GM21723 (cell line): ENCODE measurements around the gene HP.
"Not testable (repeated sequence)": the region's sequence is repeated elsewhere in the genome, so short reads cannot be mapped to it uniquely, and the experiment has no call there.

Source experiments
- ATAC-seq: cut with Tn5 transposase; IDR thresholded peaks from one replicate; pipeline ENCODE4 v1.9.1; 2021; ENCODE audit warnings: mild to moderate bottlenecking, moderate library complexity; ENCODE audit not compliant: unreplicated experiment

Gene HP

GRCh38 chr16:72054254-72054847, at the start of gene HP:
TSS of gene HP (plus strand) at chr16:72054505. CDS start at chr16:72054653, 148 bp downstream.
- not testable (repeated sequence) for ATAC-seq

- ATAC-seq = not testable (repeated sequence)
These were observed 46.3 kb upstream of the HP start for GRCh38 chr16:72008065-72008423.

- ATAC-seq = peak; percentile 99
These were observed 45.7 kb upstream of the HP start, which contains the start of gene DHODH for GRCh38 chr16:72008424-72009216. TSS of gene DHODH (plus strand) at chr16:72008744. CDS start at chr16:72008765, 21 bp downstream.

GRCh38 chr16:72009779-72010178, 44.5 kb upstream of the HP start:
- no peak for ATAC-seq

- ATAC-seq = no peak
These were observed 41.7 kb upstream of the HP start for GRCh38 chr16:72012607-72013006.

GRCh38 chr16:72013389-72013788, 40.9 kb upstream of the HP start:
- no peak for ATAC-seq

- no peak for ATAC-seq
These were observed 40.3 kb upstream of the HP start for GRCh38 chr16:72013888-72014581.

GRCh38 chr16:72014675-72015074, 39.6 kb upstream of the HP start:
- no peak for ATAC-seq

- ATAC-seq = no peak
These were observed 39.2 kb upstream of the HP start for GRCh38 chr16:72015124-72015523.

GRCh38 chr16:72018470-72018869, 35.8 kb upstream of the HP start:
- ATAC-seq = no peak

GRCh38 chr16:72021043-72021442, 33.3 kb upstream of the HP start:
- no peak for ATAC-seq

GRCh38 chr16:72022127-72022526, 32.2 kb upstream of the HP start:
- ATAC-seq = no peak

- ATAC-seq = no peak
These were observed 30.3 kb upstream of the HP start for GRCh38 chr16:72023962-72024361.

- no peak for ATAC-seq
These were observed 29.4 kb upstream of the HP start for GRCh38 chr16:72024862-72025382.

- no peak for ATAC-seq
These were observed 28.7 kb upstream of the HP start for GRCh38 chr16:72025404-72026114.

GRCh38 chr16:72027669-72028378, 26.5 kb upstream of the HP start:
- no peak for ATAC-seq

GRCh38 chr16:72029567-72030271, 24.6 kb upstream of the HP start:
- no peak for ATAC-seq

GRCh38 chr16:72033437-72033836, 20.9 kb upstream of the HP start:
- ATAC-seq = no peak

GRCh38 chr16:72036098-72036497, 18.2 kb upstream of the HP start:
- no peak for ATAC-seq

- no peak for ATAC-seq
These were observed 12.1 kb upstream of the HP start for GRCh38 chr16:72042157-72042660.
